Measurements from ENCODE around the gene CBFA2T2. TPM values are rescaled to one million over a fixed set of nuclear protein-coding genes. Genes with fewer than 3 reads are reported as not detected.

The CBFA2T2 gene
- polyA plus RNA-seq, 1 donor (not counting 4 experiments of a cell fraction or from before 2014, with no cell fraction given): 6.8 TPM

- FAIRE-seq: no peak
- no peaks in the 10 kb centered on the region for H3K9me3 ChIP-seq (ENCODE audit: control insufficient read depth, low read depth, low read length)
- no peak overlapping the region for H3K27ac ChIP-seq (ENCODE audit: control insufficient read depth, insufficient read depth, low read length)
- H3K4me2 ChIP-seq (ENCODE audit: control insufficient read depth, extremely low read depth, insufficient read depth, low read depth, low read length): peak overlapping the region; percentile 81
- DNase-seq (ENCODE audit: low read depth, low spot score): no peak
- dilution Hi-C loops (cut with MboI; ENCODE audit: extremely low pct_ligation_motif_present, low sequenced_read_pairs): no loop called here
- H3K79me2 ChIP-seq (ENCODE audit: control insufficient read depth, insufficient read depth, low read length): no peaks in the 10 kb centered on the region
- no peaks in the 10 kb centered on the region for H4K20me1 ChIP-seq (ENCODE audit: control insufficient read depth, extremely low read depth, insufficient read depth, low read length)
- H3K27me3 ChIP-seq (ENCODE audit: control insufficient read depth, extremely low read depth, insufficient read depth, low read length): no peaks in the 10 kb centered on the region
- H3K9me1 ChIP-seq (ENCODE audit: control insufficient read depth, extremely low read depth, insufficient read depth, low read length): no peaks in the 10 kb centered on the region
- H3K4me3 ChIP-seq (ENCODE audit: control insufficient read depth in 2 of 3, extremely low read depth in 1 of 3, insufficient read depth in 2 of 3, low read depth in 1 of 3, low read length in 3 of 3): peak overlapping the region; percentile 46 to 78 (median 47)
- TF ChIP-seq EZH2 (IDR thresholded peaks at IDR 0.05; ENCODE audit: low read length): no peak
- TF ChIP-seq CTCF (optimal IDR thresholded peaks at IDR 0.05 in 1 of 3, IDR thresholded peaks at IDR 0.05 in 1 of 3, conservative IDR thresholded peaks at IDR 0.05 in 1 of 3; ENCODE audit: extremely low read depth in 1 of 3, insufficient read depth in 2 of 3, low read length in 3 of 3): peak; percentile 79 to 97 (median 94)
- peaks cover 23% of the 10 kb centered on the region for H3K4me1 ChIP-seq (ENCODE audit: control insufficient read depth, extremely low read depth, insufficient read depth, low read length)
- H2AFZ ChIP-seq (ENCODE audit: control insufficient read depth, low read length): peak overlapping the region; percentile 72
- H3K9ac ChIP-seq (ENCODE audit: control insufficient read depth, extremely low read depth, insufficient read depth, low read length): peak overlapping the region; percentile 69
- no peaks in the 10 kb centered on the region for H3K36me3 ChIP-seq (ENCODE audit: control insufficient read depth in 2 of 2, extremely low read depth in 1 of 2, insufficient read depth in 2 of 2, low read length in 2 of 2)
These were observed 178.0 kb downstream of the CBFA2T2 start for GRCh38 chr20:33667676-33668465.

GRCh38 chr20:33668466-33669155, 178.7 kb downstream of the CBFA2T2 start:
- Histone ChIP-seq H3K27ac (ENCODE audit: control insufficient read depth, insufficient read depth, low read length) (no peak overlapping the region), H3K9ac (ENCODE audit: control insufficient read depth, extremely low read depth, insufficient read depth, low read length) (no peak overlapping the region), H3K79me2 (ENCODE audit: control insufficient read depth, insufficient read depth, low read length) (no peaks in the 10 kb centered on the region), H3K27me3 (ENCODE audit: control insufficient read depth, extremely low read depth, insufficient read depth, low read length) (no peaks in the 10 kb centered on the region), H2AFZ (ENCODE audit: control insufficient read depth, low read length) (no peak overlapping the region), H3K4me2 (ENCODE audit: control insufficient read depth, extremely low read depth, insufficient read depth, low read depth, low read length) (no peak overlapping the region), H4K20me1 (ENCODE audit: control insufficient read depth, extremely low read depth, insufficient read depth, low read length) (no peaks in the 10 kb centered on the region), H3K36me3 (ENCODE audit: control insufficient read depth in 2 of 2, extremely low read depth in 1 of 2, insufficient read depth in 2 of 2, low read length in 2 of 2) (no peaks in the 10 kb centered on the region), H3K9me3 (ENCODE audit: control insufficient read depth, low read depth, low read length) (no peaks in the 10 kb centered on the region), H3K9me1 (ENCODE audit: control insufficient read depth, extremely low read depth, insufficient read depth, low read length) (no peaks in the 10 kb centered on the region), H3K4me1 (ENCODE audit: control insufficient read depth, extremely low read depth, insufficient read depth, low read length) (peaks cover 21% of the 10 kb centered on the region), H3K4me3 (ENCODE audit: control insufficient read depth in 2 of 3, extremely low read depth in 1 of 3, insufficient read depth in 2 of 3, low read depth in 1 of 3, low read length in 3 of 3) (no peak overlapping the region)
- dilution Hi-C loops (cut with MboI; ENCODE audit: extremely low pct_ligation_motif_present, low sequenced_read_pairs): no loop called here
- DNase-seq (ENCODE audit: low read depth, low spot score) (no peak), FAIRE-seq (no peak)
- no peak for TF ChIP-seq EZH2 (IDR thresholded peaks at IDR 0.05; ENCODE audit: low read length)
- no peak for TF ChIP-seq CTCF (optimal IDR thresholded peaks at IDR 0.05 in 1 of 3, IDR thresholded peaks at IDR 0.05 in 1 of 3, conservative IDR thresholded peaks at IDR 0.05 in 1 of 3; ENCODE audit: extremely low read depth in 1 of 3, insufficient read depth in 2 of 3, low read length in 3 of 3)

All from keratinocyte (primary cell).